Umbilical cord (tissue), 2 donors: ENCODE measurements around the gene OIP5. TPM values are rescaled to one million over a fixed set of nuclear protein-coding genes. Genes with fewer than 3 reads are reported as not detected.
A peak's percentile ranks its signal among the peaks of the same experiment; 100 is the strongest.
"Not testable (repeated sequence)": the region's sequence is repeated elsewhere in the genome, so short reads cannot be mapped to it uniquely, and the experiment has no call there.

Experiments used
- DNase-seq: peaks from one replicate; pipeline ENCODE4 v3.0.0-alpha.2; 2015; ENCODE audit warnings: low spot score
- total RNA-seq: library from RNA; depleted of rRNA; stranded (reverse); fragments of >200 nt; gene quantifications from one replicate; pipeline ENCODE4 v1.2.3, GENCODE V29; 2014; ENCODE audit warnings: low replicate concordance; ENCODE audit not compliant: insufficient read depth

The OIP5 gene
- total RNA-seq = 1.4 TPM

GRCh38 chr15:41332194-41333025, at the start of gene OIP5, which contains the start of gene NUSAP1:
OIP5 (minus strand) TSS chr15:41332591; CDS start chr15:41332561, 30 bp downstream.
NUSAP1 (plus strand) TSS chr15:41332881; CDS start chr15:41332958, 77 bp downstream.
- peak; percentile 100 for DNase-seq

- DNase-seq = no peak
Measured at GRCh38 chr15:41377978-41378377, 45.6 kb upstream of the OIP5 start.

DNA sequence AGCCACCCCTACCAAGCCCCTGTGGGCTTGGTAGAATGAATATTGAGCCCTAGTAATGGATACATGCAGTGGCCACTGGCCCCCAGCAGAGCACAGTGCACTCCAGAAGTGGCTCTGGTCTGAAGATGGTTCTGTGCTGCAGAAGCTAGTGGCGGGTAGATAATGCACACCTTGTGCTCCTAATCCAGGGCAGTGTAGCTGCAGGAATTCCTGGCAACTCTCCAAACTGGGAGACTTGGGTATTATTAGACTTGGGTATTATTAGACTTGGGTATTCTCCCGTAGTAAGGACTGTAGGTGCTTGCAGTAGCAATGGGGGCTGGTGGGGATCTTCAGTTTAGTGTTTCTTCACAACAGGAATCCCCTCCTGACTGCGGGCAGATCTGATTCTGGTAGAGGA, 35.0 kb upstream of the OIP5 start:
- DNase-seq = no peak

GRCh38 chr15:41354371-41354770, 22.0 kb upstream of the OIP5 start:
- DNase-seq = no peak

DNA sequence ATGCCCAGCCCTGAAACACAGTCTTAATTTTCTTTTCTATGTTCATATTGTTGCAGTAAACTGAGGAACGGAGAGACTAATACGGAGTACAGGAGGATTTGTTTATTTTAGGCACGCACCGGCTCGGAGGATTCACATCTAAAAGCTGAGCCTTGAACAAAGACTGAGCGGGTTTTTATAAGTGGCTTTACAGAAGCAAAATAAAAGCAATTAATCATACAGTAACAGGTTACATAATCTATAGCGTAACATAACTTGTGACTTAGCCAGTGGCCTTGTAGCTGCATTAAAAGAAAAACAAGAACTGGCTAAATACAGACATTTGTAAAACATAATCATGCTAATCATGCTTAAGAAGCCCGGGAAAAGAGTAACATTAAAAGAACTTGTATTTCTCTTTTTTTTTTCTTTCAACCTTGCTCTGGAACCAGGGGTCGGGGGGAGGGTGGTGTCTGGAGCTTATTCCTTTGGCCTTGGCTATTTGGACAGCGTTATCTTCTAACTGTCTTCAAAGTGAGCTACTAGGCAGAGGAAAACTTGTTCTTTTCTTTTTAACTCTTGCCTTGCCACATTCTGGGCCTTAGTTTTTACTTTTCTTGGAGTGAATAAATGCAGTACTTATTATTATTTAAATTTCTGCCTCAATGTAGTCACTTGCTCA, 17.8 kb upstream of the OIP5 start:
- no peak for DNase-seq

DNA sequence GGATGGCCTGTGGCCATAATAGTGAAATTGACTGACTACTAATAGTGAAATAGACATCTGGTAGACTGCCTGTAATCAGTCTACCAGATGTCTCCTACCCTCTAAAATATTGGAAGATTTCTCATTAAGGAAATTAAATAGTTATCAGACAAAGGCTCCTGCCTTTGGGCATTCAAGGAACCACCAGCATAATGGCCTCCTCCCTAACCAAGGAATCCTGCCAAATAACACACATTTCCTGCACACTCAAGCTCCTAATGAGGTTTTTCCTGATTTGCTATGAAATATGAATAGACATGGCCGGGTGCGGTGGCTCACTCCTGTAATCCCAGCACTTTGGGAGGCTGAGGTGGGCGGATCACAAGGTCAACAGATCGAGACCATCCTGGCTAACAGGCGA, 14.8 kb upstream of the OIP5 start:
- DNase-seq = no peak

- no peak for DNase-seq
Measured at GRCh38 chr15:41341519-41341918, 9.1 kb upstream of the OIP5 start.

GRCh38 chr15:41340189-41340695, 7.9 kb upstream of the OIP5 start:
- no peak for DNase-seq

- DNase-seq = no peak
Measured at GRCh38 chr15:41337631-41338522, 5.5 kb upstream of the OIP5 start.

- DNase-seq = no peak
Measured at GRCh38 chr15:41337047-41337446, 4.7 kb upstream of the OIP5 start.

DNA sequence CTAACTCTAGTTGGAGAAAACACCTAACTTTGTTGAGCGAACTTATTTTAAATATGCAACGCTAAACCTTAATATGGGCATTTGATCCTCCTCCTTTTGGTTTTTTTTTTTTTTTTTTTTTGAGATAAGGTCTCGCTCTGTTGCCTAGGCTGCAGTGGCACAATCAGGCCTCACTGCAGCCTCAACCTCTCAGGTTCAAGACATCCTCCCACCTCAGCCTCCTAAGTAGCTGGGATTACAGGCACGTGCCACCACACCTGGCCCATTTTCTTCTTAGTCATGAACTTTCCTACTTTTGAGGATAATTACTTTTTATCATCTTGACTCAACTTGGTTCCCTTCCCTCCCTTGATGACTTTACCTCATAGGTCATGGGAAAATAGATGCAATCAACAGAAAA, 4.2 kb upstream of the OIP5 start:
- no peak for DNase-seq

DNA sequence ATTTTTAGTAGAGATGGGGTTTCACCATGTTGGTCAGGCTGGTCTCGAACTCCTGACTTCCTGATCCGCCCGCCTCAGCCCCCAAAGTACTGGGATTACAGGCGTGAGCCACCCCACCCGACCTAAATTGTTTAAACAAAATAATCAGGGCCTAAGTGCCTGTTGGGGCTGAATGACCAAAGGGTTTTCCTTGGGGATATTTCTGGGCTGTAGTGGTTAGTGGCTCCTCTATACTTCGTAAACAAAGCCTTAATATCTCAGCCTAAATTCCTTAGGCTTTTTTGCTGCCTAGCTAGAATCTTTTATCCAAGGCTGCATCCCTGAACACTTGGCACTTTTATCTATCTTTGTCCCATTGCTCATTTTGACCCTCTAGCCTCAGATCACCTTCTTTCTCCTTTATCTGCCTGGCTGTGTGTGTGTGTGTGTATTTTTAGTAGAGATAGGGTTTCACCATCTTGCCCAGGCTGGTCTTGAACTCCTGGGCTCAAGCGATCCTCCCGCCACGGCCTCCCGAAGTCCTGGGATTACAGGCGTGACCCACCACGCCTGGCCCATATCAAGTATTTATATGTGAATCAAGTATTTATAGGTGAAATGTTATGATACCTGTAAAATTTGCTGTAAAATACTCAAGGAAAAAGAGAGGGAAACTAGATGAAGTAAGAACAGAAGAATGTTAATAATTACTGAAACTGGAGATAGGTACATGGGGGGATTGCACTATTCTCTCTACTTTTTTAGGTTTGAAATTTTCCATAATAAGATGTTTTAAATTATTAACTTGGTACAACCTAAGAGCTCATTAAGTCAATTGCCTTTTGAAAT, 2.1 kb upstream of the OIP5 start:
- DNase-seq = no peak

DNA sequence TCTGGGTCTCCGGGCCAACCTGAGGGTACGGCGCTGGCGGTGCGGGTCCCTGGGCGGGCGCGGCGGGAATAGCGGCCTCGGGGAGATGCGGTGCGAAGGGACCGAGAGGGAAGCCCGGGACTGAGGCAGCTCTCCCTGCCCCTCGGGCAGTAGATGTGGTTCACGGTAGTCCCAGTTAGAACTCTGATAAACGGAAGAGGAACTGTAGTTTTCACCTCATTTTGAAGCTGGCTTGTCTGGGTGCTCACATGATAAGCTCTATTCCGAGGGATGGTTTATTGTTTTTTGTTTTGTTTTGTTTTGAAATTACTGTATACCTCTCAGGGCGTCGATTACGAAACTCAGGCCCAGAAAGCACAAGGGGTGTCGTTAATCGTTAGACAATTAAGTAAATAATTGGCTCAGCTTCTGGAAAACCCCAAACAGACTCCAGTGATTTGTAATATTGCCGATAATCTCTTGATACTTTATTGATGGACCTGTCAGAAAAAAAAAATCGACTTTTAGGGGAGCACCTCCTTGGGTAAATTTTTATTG, 703 bp upstream of the OIP5 start:
- no peak for DNase-seq

- DNase-seq = no peak
Measured at GRCh38 chr15:41331833-41332193, 578 bp downstream of the OIP5 start.

- DNase-seq = no peak
Measured at GRCh38 chr15:41331281-41331680, 1.1 kb downstream of the OIP5 start.

GRCh38 chr15:41323611-41324010, 8.8 kb downstream of the OIP5 start:
- DNase-seq = no peak

DNA sequence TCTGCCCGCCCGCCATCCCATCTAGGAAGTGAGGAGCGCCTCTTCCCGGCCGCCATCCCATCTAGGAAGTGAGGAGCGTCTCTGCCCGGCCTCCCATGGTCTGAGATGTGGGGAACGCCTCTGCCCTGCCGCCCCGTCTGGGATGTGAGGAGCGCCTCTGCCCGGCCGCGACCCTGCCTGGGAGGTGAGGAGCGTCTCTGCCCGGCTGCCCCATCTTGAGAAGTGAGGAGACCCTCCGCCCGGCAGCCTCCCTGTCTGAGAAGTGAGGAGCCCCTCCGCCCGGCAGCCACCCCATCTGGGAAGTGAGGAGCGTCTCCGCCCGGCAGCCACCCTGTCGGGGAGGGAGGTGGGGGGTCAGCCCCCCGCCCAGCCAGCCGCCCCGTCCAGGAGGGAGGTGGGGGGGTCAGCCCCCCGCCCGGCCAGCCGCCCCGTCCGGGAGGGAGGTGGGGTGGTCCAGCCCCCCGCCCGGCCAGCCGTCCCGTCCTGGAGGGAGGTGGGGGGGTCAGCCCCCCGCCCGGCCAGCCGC, 11.5 kb downstream of the OIP5 start:
- DNase-seq = not testable (repeated sequence)

GRCh38 chr15:41309226-41309905, 23.0 kb downstream of the OIP5 start:
- DNase-seq = no peak

DNA sequence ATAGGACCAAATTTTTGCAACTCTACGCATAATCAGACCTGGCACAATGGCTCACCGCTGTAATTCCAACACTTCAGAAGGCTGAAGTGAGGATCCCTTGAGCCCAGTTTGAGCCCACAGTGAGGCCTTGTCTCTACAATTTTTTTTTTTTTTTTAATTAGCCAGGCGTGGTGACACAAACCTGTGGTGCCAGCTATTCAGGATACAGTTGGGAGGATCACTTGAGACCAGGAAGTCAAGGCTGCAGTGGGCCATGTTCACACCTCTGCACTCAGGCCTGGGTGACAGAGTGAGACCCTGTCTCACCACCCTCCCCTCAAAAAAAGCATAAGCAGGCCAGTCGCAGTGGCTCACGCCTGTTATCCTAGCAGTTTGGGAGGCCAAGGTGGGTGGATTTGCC, 24.7 kb downstream of the OIP5 start:
- DNase-seq = no peak
